COLO668 (cell line): ENCODE data around the gene PXMP2.
A peak's percentile ranks its signal among the peaks of the same experiment; 100 is the strongest.

Source experiments
- DNase-seq: peaks from one replicate; lab custom pipeline; 2025; ENCODE audit not compliant: unreplicated experiment; lab: John Stamatoyannopoulos, UW

PXMP2 gene

DNA sequence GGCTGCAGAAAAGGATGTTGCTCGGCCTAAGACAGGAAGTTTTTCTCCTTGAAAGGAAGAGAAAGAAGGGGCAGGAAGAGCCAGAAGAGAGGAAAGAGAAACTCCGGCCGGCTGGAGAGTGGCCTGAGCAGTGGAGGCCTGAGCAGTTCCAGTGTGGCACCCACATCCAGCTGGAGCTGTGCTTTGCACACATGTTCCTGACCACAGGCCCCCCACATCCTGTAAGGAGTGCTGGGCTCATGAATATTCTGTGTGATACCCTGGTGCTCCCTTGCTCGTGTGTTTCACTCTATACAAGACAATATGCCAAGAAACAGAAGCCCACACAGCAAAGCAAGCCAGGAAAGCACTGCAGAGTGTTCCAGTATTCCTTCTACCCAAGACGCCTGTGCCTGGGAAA is 27.3 kb upstream of the PXMP2 start:
- DNase-seq = no peak

- no peak for DNase-seq
Measured at GRCh38 chr12:132660996-132661395, 26.4 kb upstream of the PXMP2 start.

GRCh38 chr12:132661972-132662371 is 25.4 kb upstream of the PXMP2 start:
- no peak for DNase-seq

DNA sequence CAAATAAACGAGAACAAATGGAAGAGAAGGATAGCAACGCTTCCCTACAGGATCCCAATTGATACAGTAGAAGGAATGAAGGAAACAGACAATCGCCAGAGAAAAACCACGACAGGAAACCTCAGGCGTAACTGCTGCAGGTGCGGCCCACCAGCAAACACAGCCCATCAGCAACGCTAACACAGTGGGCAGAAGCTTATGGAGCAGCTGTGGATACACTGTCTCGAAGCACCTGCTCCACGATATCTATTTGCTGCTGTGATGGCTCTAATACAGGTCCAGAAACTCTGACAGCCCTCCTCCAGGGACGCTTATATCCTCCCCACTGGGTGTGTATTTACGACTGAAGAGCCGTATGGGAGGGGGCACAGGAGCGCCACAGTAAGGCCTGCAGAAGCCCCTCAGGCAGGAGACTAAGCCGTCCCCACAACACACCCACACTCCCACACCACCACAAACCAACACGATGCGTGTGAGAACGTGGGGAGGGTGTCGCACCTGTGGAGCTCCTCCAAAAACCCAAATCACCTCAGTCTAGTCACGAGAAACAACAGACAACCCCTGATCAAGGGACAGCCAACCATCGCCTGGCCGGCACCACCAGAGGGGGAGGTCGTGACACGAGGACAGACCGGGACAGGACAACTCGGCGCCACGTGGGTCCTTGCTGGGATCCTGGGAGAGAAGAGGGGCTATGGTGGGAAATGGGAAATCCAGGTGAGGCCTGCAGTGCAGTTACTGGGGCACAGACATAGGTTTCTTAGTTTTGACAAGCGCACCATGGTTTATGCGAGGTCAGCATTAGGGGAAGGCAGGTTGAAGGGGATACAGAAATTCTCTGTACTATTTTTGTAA is 24.3 kb upstream of the PXMP2 start:
- DNase-seq = no peak

DNA sequence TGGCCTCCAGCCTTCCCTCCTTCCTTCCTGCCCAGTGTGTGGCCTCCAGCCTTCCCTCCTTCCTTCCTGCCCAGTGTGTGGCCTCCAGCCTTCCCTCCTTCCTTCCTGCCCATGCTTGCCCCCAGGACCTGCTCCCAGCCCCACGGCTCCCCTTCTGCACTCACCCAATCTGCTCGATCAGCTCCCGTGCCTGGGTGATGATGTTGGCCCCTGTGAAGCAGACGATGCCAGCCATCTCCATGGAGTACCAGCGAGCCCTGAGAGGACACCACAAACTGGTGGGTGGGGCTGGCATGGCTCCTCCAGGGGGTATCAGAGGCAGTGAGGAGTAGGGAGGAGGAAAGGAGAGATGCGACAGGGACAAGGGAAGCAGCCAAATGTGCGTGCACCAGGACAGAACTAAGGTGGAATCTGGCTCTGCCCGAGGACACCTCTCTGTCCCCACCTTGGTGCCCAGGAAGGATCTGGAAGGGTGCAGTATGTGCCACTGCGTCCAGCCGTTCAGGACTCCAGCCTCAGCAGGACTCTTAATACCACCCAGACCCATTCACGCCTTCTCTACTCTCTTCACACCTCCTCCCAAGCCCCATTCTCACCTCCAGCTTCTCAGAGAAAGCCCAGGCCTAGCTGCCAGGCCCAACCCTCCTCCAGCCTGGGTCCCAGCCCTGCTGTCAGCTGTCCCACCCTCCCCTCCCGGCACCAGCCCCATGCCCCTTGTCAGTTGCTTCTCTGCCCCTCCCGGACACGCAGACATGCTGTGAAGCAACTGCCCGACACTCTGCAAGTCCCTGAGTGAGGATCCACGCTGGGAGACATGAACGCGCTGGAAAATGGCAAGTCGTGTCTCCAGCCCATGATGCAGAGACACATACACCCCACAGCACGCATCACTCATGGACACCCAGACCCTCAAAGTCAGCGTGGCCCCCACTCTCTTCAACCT is 22.9 kb upstream of the PXMP2 start:
- DNase-seq = no peak

- DNase-seq = no peak
Measured at GRCh38 chr12:132665149-132665491, 22.3 kb upstream of the PXMP2 start.

DNA sequence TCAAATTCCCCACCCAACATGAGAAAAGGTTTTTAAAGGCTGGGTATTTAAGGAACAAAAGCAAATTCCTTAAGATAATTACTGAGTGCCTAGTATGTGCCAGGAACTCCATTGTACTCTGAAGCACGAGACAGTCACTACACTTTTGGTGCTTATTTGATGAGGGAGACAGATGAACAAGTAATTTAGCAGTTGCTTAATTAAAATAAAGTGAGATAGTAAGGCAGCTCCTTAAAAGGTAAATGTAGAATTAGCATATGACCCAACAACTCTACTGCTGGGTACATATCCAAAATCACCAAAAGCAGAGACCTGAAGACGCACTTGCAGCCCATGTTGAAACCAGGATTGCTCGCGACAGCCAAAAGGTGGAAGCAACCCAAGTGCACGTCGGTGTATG is 21.6 kb upstream of the PXMP2 start:
- DNase-seq = no peak

DNA sequence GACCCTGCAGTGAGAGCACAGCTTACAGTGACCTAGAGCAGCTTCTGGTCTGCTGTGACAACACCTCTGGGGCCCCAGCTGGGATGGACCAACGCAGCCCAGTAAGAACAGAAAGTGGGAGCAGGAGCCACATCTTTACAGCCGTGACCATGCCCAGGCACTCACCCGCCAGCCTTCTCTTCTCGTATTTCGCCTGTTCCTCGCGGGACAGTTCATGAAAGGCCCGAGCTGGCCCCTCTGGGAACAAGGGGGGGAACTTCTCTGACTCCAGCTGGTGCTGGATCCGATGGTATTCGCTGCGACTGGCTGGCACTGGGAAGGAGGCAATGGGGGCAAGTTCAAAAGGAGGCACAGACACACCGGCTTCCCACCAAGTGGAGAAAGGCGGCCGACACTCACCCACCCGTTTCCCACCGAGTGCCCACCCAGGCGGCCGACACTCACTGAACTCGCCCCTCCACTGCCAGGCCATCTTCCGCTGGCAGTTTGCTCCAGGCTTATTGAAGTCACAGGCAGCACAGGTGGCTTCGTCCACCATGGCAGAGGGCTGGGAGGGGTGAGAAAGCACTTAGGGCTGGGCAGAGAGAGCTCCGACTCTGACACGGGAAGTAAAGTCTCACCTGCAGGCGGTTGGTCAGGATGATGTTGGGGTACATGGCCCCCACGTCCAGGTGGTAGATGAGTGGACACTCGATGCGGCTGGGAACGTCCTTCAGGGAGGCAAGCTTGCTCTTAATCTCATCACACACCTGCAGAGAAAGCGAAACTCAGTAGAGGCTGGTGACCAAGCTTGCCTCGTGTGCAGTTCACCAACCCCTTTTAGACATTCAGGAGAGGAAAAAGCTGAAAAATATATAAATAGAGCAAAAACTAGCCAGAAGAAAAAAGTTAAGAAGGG is 18.9 kb upstream of the PXMP2 start:
- no peak for DNase-seq

- DNase-seq = no peak
Measured at GRCh38 chr12:132669166-132669879, 18.1 kb upstream of the PXMP2 start.

DNA sequence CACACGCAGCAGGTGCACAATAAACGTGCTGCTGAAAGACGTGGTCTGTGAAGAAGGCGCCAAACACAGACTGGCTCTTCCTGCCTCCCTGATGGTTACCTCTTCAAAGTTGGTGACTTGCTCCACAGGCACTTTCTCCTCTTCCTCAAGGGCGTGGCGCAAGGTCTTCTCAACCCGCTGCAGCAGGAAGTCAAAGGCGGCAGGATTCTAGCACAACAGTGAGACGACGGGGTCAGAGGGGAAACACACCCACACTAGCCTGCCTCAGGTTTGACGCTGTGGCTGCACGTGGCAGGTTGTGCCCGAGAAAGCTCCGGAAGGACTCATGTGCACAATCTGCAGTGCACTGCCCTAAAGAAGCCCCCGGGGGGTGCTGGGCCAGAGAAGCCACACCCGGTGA is 15.3 kb upstream of the PXMP2 start:
- no peak for DNase-seq

GRCh38 chr12:132672678-132673077 is 14.7 kb upstream of the PXMP2 start:
- no peak for DNase-seq

- DNase-seq = no peak
Measured at GRCh38 chr12:132673288-132674179, 13.9 kb upstream of the PXMP2 start.

GRCh38 chr12:132674561-132674960 is 12.8 kb upstream of the PXMP2 start:
- DNase-seq = no peak

DNA sequence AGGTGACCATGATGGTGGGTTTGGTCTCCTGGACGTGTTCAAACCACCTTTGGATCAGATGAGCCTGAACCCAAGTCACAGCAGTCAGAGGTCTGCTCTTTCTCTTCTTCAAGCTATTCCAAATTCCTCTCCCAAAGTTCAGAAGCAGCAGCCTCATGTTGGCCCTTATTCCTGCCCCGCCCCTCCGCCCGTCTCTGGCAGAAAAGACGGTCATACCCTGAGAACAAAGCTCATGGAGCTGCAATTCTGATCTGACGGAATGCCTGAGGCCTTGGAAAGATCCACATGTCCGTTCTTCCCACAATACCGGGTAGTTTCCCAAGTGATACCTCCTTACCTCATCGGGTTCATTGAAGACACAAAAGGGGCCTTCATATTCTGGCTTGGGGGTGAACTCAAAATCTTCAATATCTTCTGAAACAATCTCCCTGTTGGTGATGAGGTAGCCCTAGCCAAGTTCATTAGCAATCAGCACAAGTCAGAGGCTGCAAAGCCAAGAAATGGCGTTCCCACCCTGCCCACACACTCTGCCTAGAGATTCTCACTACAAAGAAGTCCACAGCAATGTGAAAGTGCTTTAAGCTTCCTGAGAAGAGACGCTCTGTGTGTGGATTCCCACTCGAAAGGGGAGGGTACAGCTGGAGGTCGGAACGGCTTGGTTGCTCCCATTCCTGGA is 11.5 kb upstream of the PXMP2 start:
- no peak for DNase-seq

DNA sequence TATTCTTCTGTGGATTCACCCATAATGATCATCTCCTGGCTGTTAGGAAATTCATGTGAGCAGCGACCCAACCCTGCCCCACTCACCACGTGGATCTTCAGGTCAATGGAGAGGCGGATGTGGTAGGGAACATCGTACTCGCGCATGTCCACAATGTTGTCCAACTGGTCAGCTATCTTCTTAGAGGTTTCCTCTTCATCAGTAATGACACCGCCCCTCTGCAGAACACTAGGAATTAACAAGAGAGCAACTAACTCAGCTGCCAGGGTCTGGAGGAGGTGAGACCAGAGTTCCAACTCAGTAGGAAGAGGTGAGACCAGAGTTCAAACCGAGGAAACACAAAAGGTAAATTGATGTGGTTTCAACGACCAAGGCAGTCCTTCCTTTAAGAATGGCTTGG is 9.9 kb upstream of the PXMP2 start:
- no peak for DNase-seq

GRCh38 chr12:132685400-132685799 is 2.0 kb upstream of the PXMP2 start:
- DNase-seq = no peak

- peak; percentile 64 for DNase-seq
Measured at GRCh38 chr12:132686825-132687210, 569 bp upstream of the PXMP2 start.

DNA sequence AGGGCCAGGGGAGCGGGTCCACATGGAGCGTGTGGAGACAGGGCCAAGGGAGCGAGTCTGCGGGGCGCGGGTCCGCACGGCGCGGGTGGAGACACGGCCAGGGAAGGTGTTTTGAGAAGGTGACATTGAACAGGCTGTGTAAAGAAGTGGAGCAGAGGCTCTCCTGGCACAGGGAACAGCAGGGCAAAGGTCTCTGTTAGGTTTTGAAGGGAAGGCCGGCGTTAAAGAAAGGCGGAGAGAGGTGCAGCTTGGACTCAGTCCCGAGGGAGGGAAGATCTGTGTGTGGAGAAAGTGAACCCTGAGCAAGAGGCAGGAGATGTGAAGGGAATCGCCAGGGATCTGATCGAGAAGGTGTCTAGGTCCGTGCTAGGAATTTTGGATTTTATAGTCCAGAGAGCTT is 1.8 kb downstream of the PXMP2 start:
- DNase-seq = no peak

DNA sequence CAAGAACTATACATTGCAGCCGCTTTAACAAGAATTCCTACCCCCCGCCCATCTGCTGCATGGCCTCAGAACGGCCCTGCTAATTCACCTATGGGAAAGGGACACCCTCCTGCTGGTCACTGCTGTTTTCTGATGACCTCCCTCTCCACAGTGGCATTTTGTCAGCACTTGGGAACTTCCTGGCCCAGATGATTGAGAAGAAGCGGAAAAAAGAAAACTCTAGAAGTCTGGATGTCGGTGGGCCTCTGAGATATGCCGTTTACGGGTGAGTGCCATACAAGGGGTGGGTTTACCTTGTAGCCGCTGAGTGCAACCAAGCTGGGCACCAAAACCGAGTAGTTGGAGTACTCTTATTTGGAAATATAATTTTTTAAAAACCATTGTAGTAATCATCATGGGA is 2.7 kb downstream of the PXMP2 start:
- DNase-seq = no peak
